Thyroid gland (tissue), 4 donors: ENCODE results near the gene CBARP. TPM values are rescaled to one million over a fixed set of nuclear protein-coding genes. Genes with fewer than 3 reads are reported as not detected.
A peak's percentile ranks its signal among the peaks of the same experiment; 100 is the strongest.
"Not testable (repeated sequence)": the region's sequence is repeated elsewhere in the genome, so short reads cannot be mapped to it uniquely, and the experiment has no call there.

ENCODE experiments used
- DNase-seq, 2 donors: peaks; one replicate each; pipeline ENCODE4 v3.0.0-alpha.2; 2019
- H3K27ac ChIP-seq, 3 donors: fragments of 200-600 bp; sonication (generic); 1 replicate in 2 of 3; 2 replicates in 1 of 3; pipeline ENCODE4 v1.5.1; 2016 to 2019; ENCODE audit warnings: mild to moderate bottlenecking in 1 of 3, moderate library complexity in 1 of 3
- H3K27me3 ChIP-seq: fragments of 200-600 bp; sonication (generic); one replicate; pipeline ENCODE4 v1.5.1; 2019
- H3K36me3 ChIP-seq, 2 donors: fragments of 200-600 bp; sonication (generic); one replicate each; pipeline ENCODE4 v1.5.1; 2016 to 2019
- H3K4me1 ChIP-seq, 2 donors: fragments of 200-600 bp; sonication (generic); one replicate each; pipeline ENCODE4 v1.5.1; 2017 to 2019
- H3K4me3 ChIP-seq, 3 donors: fragments of 200-600 bp; sonication (generic); replicated peaks in 1 of 3; 1 replicate in 2 of 3; 2 replicates in 1 of 3; pipeline ENCODE4 v1.5.1; 2016; ENCODE audit warnings: mild to moderate bottlenecking in 1 of 3
- H3K9me3 ChIP-seq: fragments of 200-600 bp; sonication (generic); one replicate; pipeline ENCODE4 v1.5.1; 2017
- POLR2A ChIP-seq, 2 donors: fragments of 450-650 bp; IDR thresholded peaks; one replicate each; pipeline ENCODE4 v1.6.1; 2017; ENCODE audit warnings: antibody characterized with exemption in 2 of 2, mild to moderate bottlenecking in 2 of 2, moderate library complexity in 1 of 2
- WGBS, 2 donors: methylation state at CpG; one replicate each; pipeline ENCODE4 v1.1.5; 2017; 5-methylcytosine and 5-hydroxymethylcytosine counted together
- intact Hi-C: fragments of 100-400 bp; cut with DNase I; formaldehyde crosslinking; loops from one replicate; pipeline ENCODE4 v1.15.1; 2023
- total RNA-seq, 4 donors: library from RNA; depleted of rRNA; stranded (reverse); fragments of >200 nt; gene quantifications; one replicate each; pipeline ENCODE4 v1.2.3, GENCODE V29; 2016
- TF ChIP-seq, protein P1 (sequence below), 6 experiments: fragments of 200-600 bp in 3 of 6; fragments of 450-650 bp in 3 of 6; sonication (generic) in 3 of 6; IDR thresholded peaks; one replicate each; pipeline ENCODE4 v1.5.1; 2016 to 2019; ENCODE audit warnings: antibody characterized with exemption in 6 of 6, mild to moderate bottlenecking in 2 of 6, inconsistent platforms in 1 of 6, moderate library complexity in 1 of 6

CBARP gene
- total RNA-seq, 4 donors from 2014 or later = 0.73 to 3.2 (median 1.5) TPM

DNA sequence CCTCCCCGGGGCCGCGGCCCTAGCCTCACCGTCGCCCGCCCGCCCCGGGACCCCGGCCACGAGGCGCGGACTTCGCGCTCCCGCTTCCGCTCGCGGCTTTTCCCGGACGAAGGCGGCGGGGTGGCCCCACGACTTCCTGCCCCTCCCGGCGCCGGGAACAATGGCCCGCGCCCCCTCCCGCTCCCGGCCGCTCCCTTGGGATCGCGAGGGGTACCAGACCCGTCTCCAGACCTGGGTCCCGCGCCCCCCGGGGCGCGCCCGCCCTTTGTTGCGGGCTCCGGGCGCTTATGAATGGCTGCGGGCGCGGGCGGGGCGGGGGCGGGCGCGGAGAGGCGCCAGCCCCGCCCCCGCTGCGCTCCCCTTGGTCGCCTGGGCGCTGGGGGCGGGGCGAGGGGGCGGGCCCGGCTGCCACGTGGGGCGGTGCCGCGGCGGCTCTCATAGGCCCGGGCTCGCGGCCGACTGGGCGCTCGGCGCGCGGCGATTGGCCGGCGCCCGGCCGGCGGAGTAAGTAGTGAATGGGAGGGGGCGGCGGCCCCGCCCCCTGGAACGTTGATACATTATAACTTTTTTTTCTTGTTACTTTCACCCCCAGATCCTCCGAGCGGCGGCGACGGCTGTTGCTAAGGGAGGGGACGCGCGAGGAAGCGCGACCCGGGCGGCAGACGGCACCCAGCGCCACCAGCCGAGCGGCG is 11.6 kb upstream of the CBARP start:
- H3K27ac ChIP-seq = peak overlapping the region; percentile 98 to 100 (median 99)
- no peaks in the 10 kb centered on the region for H3K9me3 ChIP-seq
- intact Hi-C loops = no loop called here
- no peaks in the 10 kb centered on the region for H3K27me3 ChIP-seq
- 1% methylated on average over 38 of the region's 102 CpGs; no CpG with 5 or more reads in 1 of the 2 donors for WGBS, 2 donors
- peak overlapping the region; percentile 59 to 83 (median 62) for H3K4me3 ChIP-seq
- peaks cover 24 to 25% of the 10 kb centered on the region in 2 donors for H3K36me3 ChIP-seq
- H3K4me1 ChIP-seq = peaks cover 65 to 74% of the 10 kb centered on the region in 2 donors
- DNase-seq = peak; percentile 93 to 96
- TF ChIP-seq, protein P1, sequence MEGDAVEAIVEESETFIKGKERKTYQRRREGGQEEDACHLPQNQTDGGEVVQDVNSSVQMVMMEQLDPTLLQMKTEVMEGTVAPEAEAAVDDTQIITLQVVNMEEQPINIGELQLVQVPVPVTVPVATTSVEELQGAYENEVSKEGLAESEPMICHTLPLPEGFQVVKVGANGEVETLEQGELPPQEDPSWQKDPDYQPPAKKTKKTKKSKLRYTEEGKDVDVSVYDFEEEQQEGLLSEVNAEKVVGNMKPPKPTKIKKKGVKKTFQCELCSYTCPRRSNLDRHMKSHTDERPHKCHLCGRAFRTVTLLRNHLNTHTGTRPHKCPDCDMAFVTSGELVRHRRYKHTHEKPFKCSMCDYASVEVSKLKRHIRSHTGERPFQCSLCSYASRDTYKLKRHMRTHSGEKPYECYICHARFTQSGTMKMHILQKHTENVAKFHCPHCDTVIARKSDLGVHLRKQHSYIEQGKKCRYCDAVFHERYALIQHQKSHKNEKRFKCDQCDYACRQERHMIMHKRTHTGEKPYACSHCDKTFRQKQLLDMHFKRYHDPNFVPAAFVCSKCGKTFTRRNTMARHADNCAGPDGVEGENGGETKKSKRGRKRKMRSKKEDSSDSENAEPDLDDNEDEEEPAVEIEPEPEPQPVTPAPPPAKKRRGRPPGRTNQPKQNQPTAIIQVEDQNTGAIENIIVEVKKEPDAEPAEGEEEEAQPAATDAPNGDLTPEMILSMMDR (IDR thresholded peaks at IDR 0.05) = no peak
- peak; percentile 70 to 77 for TF ChIP-seq POLR2A (IDR thresholded peaks at IDR 0.05)

DNA sequence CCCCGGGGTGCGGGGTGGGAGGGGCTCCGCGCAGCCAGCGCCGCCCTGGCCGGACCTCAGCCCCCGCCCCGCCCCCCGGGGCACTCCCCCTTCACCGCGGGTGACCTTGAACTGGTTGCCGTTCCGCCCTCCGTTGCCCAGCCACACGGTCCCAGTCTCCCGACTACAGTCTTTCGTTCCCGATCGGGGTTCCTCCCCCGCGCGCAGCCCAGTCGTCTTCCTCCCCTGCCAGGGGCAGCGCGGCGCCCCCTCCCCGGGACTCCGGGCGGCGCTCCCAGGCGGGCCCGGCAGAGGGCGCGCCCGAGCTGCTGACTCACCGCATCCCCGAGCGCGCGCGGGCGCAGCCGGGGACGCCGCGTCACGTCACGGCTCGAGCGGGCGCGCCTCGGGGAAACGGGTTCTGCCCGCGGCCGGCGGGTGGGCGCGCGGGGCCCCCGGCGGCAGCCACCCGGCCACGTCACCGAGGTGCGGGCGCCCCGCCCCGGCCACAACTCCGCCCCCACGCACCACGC is 11.0 kb upstream of the CBARP start:
- H3K36me3 ChIP-seq = peaks cover 18 to 19% of the 10 kb centered on the region in 2 donors
- H3K27ac ChIP-seq = peak overlapping the region; percentile 96 to 100 (median 99)
- intact Hi-C loops = no loop called here
- 0% methylated on average over 7 of the region's 74 CpGs; no CpG with 5 or more reads in 1 of the 2 donors for WGBS, 2 donors
- peaks cover 65 to 74% of the 10 kb centered on the region in 2 donors for H3K4me1 ChIP-seq
- H3K9me3 ChIP-seq = no peaks in the 10 kb centered on the region
- H3K4me3 ChIP-seq = peak overlapping the region; percentile 59 to 87 (median 79)
- TF ChIP-seq POLR2A (IDR thresholded peaks at IDR 0.05) = no peak
- TF ChIP-seq, protein P1 (IDR thresholded peaks at IDR 0.05) = peak; percentile 45 to 97 (median 86)
- no peaks in the 10 kb centered on the region for H3K27me3 ChIP-seq
- peak; percentile 81 to 83 for DNase-seq

DNA sequence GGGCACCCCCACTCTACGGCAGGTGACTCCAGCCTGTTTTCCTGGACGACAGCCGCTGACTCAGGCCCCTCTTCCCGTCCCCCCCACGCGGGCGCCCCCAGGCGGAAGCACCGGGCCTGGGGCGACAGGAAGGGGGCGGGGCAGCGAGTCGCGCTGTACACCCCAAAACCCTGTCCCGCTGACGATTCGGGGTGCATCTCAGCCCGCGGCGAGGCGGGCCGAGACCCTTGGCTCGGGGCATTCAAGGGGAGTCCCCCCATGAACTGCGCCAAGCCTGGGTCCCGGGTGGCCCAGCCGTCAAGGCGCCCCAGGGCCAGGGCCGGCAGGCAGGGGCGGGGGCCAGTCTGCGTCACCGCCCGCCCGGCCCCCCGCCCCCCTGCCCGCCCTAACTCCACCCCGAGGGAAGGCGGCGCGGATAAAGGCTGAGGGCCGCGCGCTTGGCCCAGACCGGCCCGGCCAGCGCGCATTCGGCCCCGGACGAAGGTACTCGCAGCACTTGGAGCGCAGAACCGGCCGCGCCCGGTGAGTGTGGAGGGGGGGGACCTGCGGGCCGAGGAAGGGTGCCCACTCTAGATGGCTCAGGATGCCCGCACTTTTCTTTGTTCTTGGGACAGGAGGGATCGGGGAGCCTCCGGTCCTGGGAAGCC is 10.5 kb upstream of the CBARP start, which contains the start of gene MIDN:
Gene MIDN (plus strand): TSS at position 445 of the 647 bp plus-strand sequence. CDS start 1,714 bp downstream, outside the sequence.
- Histone ChIP-seq H3K36me3 (peaks cover 16% of the 10 kb centered on the region in 2 donors), H3K9me3 (no peaks in the 10 kb centered on the region), H3K27me3 (no peaks in the 10 kb centered on the region), H3K27ac (peak within 1 kb of the TSS; percentile 96 to 100 (median 99)), H3K4me3 (peak within 1 kb of the TSS; percentile 59 to 87 (median 79)), H3K4me1 (peaks cover 62 to 74% of the 10 kb centered on the region in 2 donors)
- TF ChIP-seq, protein P1 (IDR thresholded peaks at IDR 0.05) = peak in 2 of 6 experiments; percentile 4 to 5
- TF ChIP-seq POLR2A (IDR thresholded peaks at IDR 0.05) = peak; percentile 79 to 96
- DNase-seq = peak; percentile 82 to 85
- WGBS, 2 donors = 2% methylated on average over 11 of the region's 60 CpGs; no CpG with 5 or more reads in 1 of the 2 donors
- intact Hi-C loops = no loop called here

DNA sequence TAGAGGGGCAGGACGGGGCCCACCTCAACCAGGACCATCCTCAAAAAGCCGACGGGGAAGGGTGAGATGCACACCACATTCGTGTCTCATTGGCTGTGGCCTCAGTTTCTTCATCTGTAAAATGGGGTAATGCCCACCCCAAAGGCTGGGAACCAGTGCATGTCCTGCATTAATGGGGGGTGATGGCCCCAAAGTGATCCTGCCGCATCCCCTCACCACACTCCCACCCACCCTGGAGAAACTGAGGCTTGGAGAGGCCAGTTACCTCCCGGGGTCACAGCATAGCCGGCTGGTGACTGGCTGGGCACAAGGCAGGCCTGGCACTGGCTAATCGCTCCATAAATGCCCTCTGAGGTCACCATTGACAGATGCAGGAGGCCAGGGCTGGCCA is 9.9 kb upstream of the CBARP start:
- Histone ChIP-seq H3K4me1 (peaks cover 58 to 74% of the 10 kb centered on the region in 2 donors), H3K36me3 (peaks cover 16% of the 10 kb centered on the region in 2 donors), H3K27me3 (no peaks in the 10 kb centered on the region), H3K27ac (peak overlapping the region; percentile 96 to 100 (median 99)), H3K4me3 (peak overlapping the region in 1 of 3 donors; percentile 79), H3K9me3 (no peaks in the 10 kb centered on the region)
- 93 to 97% methylated on average over 4 to 5 of the region's 8 CpGs for WGBS, 2 donors
- DNase-seq = no peak
- TF ChIP-seq POLR2A (IDR thresholded peaks at IDR 0.05) = no peak
- TF ChIP-seq, protein P1 (IDR thresholded peaks at IDR 0.05) = no peak
- intact Hi-C loops = no loop called here

DNA sequence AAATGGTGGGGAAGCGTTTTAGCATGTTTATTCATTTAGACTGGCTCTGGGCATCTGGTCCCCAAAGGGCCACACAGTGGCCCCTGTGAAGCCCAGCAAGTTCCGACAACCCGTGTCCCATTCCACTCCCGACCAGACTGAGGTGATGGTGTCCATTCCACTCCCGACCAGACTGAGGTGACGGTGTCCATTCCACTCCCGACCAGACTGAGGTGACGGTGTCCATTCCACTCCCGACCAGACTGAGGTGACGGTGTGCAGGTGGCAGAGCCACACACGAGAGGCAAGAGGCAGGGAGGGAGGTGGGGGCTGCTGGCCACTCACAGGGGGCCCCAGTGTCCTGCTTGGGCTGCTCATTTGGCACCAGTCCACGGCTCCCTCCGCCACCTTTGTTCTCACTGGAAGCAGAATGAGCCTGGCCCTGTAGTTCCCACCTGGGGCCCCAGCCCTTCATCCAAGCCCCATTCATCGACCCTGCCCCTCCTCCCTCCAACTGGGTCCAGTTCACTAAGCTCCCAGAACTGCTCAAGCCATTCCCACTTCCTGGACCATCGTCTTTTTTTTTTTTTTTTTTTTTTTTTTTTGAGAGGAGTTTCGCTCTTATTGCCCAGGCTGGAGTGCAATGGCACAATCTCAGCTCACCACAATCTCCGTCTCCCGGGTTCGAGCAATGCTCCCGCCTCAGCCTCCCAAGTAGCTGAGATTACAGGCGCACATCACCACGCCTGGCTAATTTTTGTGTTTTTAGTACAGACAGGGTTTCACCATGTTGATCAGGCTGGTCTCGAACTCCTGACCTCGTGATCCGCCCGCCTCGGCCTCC is 8.7 kb upstream of the CBARP start:
- H3K27me3 ChIP-seq, intact Hi-C loops, H3K9me3 ChIP-seq, H3K4me3 ChIP-seq: not testable (repeated sequence)
- WGBS, 2 donors = 58% methylated on average over 26 to 27 of the region's 27 CpGs
- H3K4me1 ChIP-seq = peaks cover 53 to 69% of the 10 kb centered on the region in 2 donors
- peaks cover 9 to 12% of the 10 kb centered on the region in 2 donors for H3K36me3 ChIP-seq
- peak; percentile 74 to 84 for DNase-seq
- H3K27ac ChIP-seq = peak overlapping the region; percentile 88 to 100 (median 96)
